Measurements from ENCODE around the gene RNH1.
"Not testable (repeated sequence)": the region's sequence is repeated elsewhere in the genome, so short reads cannot be mapped to it uniquely, and the experiment has no call there.

Gene RNH1

DNA sequence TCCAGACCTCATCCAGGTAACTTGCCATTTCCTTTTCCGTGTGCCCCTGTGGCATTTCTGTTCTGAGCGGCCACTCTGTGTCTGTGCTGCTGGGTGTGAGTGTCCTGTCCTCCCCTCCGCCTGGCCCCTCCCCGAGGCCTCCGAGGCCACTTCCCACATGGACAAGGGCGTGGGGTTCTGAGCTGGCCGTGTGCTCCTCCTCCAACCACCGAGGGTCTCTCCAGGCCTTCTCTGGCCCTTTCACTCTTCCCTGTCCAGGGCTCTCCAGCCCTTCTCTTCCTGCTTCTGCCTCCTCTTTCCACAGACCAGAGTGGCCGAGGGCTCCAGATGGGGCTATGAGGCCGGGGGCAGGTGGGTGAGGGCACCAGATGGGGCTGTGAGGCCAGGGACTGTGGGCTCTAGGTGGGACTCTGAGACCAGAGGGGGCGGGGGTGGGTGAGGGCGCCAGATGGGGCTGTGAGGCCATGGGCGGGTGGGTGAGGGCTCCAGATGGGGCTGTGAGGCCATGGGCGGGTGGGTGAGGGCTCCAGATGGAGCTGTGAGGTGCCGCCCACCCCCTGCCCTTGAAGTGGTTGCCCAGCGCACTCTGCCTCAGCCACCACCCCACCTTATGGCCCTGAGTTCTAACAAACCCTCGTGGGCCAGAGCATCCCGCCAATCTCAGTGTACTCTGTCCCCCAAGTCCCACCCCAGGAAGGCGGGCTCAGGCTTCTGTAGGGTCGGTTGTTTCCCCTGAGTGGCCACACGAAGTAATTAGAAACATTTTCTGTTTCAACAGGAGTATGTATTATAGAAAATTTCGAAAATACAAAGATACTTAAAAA lies 32.9 kb downstream of the RNH1 start:
- no peak for DNase-seq

DNA sequence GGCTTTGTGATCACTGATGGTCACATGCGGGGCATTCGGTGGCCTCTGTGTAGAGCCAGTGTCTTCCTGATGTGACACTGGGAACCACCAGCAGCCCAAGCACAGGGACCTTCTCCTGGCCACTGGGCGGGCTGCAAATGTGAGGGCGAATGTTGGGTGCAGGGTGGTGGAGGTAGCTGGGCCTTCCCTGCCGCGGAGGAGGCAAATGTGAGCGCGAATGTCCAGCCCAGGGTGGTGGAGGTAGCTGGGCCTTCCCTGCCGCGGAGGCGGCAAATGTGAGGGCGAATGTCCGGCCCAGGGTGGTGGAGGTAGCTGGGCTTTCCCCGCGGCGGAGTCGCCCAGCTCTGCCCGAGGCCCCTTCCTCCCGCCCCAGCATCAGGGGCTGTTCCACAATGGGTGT lies 33.6 kb downstream of the RNH1 start:
- DNase-seq: no peak

GRCh38 chr11:472816-473215 lies 34.2 kb downstream of the RNH1 start:
- no peak for DNase-seq

- DNase-seq: no peak
Observed at GRCh38 chr11:472272-472671, 34.8 kb downstream of the RNH1 start.

DNA sequence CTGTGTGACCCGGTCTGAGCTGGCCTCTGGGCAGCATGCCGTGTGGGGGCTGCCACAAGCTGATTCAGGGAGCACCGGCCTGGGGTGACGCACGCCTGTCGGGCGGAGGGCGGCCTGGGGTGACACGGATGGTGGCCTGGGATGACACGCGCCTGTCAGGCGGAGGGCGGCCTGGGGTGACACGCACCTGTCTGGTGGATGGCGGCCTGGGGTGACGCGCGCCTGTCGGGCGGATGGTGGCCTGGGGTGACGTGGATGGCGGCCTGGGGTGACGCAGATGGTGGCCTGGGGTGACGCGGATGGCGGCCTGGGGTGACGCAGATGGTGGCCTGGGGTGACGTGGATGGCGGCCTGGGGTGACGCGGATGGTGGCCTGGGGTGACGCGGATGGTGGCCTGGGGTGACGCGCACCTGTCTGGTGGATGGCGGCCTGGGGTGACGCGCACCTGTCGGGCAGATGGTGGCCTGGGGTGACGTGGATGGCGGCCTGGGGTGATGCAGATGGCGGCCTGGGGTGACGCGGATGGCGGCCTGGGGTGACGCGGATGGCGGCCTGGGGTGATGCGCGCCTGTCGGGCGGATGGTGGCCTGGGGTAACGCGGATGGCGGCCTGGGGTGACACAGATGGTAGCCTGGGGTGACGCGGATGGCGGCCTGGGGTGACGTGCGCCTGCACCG lies 35.4 kb downstream of the RNH1 start:
- no peak for DNase-seq

DNA sequence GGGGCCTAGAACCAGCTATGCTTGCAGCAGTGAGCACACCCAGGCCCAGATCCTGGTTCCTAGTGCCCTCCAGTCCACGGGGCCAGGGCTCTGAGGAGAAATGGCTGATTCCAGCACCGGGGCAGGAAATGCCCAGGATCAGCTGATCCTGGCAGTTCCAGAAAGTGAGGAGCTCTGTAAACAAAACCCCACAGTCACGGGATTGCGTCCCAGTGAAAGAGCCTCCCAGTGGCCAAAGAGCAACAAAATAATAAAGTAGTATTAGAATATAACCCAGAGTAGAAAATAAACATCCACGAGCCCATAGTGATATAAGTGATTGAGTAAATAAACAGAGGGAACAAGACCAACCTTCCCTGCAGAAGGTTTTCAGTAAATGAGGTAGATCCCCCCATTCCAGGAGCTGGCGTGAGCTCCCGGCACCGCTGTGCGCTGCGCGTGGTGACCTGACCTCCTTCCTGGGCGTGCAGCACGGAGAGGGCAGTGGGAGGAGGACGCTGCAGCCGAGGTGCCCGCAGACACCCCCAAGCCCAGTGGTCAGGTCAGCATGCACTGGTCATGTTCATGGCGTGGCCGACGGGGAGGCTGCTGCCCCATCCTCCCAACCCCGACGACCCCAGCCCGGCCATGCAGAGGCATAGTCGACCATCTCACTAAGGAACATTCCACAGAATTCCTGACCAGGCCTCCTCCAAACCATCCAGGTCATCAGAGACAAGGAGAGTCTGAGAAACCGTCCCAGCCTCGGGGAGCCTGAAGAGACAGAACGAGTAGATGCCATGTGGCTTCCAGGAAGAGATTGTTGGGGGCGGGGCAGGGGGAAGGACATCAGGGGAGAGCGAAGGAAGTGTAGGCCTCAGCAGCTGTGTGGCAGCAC lies 37.1 kb downstream of the RNH1 start:
- peak; percentile 11 for DNase-seq

DNA sequence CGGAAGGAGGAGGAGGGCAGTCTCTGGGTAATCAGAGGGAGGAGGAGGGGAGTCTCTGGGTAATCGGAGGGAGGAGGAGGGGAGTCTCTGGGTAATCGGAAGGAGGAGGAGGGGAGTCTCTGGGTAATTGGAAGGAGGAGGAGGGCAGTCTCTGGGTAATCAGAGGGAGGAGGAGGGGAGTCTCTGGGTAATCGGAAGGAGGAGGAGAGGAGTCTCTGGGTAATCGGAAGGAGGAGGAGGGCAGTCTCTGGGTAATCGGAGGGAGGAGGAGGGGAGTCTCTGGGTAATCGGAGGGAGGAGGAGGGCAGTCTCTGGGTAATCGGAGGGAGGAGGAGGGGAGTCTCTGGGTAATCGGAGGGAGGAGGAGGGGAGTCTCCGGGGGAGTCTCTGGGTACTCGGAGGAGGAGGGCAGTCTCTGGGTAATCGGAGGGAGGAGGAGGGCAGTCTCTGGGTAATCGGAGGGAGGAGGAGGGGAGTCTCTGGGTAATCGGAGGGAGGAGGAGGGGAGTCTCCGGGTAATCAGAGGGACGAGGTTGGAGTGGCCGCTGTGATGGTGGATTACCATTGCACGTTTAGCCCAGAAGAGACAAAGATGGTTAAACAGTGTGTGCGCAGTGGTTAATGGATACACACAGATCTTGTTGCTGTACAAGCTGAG lies 37.9 kb downstream of the RNH1 start:
- not testable (repeated sequence) for DNase-seq

DNA sequence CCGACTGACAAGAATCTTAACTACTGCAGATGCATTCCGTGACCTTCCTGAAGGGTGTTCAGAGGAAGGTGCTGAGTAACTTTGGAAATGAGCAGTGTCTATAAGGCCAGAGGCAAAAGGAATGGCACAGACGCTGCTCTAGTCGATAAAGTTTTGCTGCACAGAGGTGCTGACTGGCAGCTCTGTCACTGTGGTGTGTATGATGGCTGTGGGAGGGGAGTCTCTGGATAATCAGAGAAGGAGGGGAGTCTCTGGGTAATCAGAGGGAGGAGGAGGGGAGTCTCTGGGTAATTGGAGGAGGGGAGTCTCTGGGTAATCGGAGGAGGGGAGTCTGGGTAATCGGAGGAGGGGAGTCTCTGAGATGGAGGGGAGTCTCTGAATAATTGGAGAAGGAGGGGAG lies 38.5 kb downstream of the RNH1 start:
- DNase-seq: no peak

- DNase-seq: no peak
Observed at GRCh38 chr11:468036-468435, 39.0 kb downstream of the RNH1 start.

- no peak for DNase-seq
Observed at GRCh38 chr11:465896-466530, 41.0 kb downstream of the RNH1 start.

- DNase-seq: no peak
Observed at GRCh38 chr11:464316-464715, 42.7 kb downstream of the RNH1 start.

DNA sequence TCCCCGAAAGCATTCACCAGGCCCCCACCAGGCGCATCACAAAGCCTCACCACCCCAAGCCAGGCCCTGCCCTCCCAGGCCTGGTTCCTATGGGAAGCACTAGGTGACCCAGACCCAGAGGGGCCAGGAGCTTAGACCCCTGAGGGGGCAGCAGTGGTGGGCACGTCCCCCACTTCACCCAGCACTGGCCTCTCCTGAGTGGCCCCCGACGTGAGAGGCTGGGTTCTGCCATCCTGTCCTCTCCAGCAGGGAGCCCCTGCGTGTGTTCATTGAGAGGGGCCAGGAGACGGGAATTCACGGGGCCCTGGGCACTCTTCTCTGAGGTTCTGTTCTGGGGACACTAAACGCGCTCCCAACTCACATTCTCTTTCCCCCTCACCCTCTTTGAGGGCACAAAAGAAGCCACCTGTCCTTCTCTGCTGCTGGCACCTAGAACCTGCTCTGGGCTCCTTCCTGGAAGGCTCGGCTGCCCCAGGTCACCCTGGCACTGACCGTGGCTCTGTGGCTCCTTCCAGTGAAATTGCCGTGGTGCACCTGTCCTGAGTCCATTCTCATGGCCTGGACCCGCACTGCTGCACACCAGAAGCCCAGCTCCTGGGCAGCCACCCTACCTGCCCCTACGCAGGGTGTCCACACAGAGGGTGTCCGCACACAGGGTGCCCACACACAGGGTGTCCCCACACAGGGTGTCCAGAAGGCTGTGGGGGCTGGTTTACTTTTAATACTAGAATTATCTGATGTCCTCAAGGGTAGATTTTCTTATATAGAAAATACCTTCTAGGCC lies 44.7 kb downstream of the RNH1 start:
- DNase-seq: no peak

- DNase-seq: no peak
Observed at GRCh38 chr11:461626-462025, 45.4 kb downstream of the RNH1 start.

GRCh38 chr11:460331-461199 lies 46.5 kb downstream of the RNH1 start:
- no peak for DNase-seq

GRCh38 chr11:459511-460220 lies 47.4 kb downstream of the RNH1 start:
- DNase-seq: no peak

DNA sequence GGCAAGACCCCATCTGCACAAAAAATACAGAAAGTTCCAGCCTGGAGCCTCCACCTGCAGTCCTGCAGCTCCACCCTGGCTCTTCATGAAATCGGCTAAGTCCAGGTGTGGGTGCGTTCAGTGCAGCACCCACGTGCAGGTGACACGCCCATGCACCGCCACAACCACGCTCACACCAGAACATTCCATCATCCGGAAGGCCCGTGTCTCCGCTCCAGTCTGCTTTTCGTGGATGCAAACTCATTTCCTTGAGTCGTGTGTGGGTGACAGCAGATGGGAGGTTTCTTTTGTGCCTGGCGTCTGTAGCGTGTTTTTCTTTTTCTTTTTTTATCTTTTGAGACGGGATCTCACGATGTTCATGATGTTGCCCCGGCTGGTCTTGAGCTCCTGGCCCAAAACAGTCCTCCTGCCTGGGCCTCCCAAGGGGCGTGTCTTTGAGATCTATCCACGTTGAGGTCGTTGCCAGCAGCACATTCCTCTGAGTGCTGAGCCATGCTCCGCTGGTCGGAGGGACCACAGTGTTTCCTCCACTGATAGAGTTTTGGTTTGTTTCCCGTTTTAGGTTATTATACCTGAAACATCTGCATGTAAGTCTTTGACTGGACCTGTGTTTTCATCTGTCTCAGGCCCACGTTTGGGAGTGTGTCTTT lies 49.8 kb downstream of the RNH1 start:
- no peak for DNase-seq

DNA sequence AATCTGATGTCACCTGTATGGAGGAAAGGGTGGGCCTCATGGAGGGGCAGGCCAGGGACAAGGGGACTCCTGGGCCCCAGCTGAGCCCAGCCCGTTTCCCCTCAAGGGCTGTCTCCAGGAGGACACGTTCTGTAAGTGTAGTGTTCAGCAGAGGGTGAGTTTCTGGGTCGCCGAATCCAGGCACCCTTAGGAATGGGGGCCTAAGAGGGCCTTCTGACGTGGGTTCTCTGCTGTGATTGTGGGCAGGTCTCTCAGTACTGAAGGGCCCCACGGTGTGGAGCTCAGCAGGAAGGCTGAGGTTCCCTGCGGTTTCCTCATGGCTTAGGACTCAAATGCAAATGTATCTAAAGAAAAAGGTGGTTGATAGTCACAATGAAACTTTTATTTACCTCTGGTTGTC lies 50.5 kb downstream of the RNH1 start:
- DNase-seq: no peak

DNA sequence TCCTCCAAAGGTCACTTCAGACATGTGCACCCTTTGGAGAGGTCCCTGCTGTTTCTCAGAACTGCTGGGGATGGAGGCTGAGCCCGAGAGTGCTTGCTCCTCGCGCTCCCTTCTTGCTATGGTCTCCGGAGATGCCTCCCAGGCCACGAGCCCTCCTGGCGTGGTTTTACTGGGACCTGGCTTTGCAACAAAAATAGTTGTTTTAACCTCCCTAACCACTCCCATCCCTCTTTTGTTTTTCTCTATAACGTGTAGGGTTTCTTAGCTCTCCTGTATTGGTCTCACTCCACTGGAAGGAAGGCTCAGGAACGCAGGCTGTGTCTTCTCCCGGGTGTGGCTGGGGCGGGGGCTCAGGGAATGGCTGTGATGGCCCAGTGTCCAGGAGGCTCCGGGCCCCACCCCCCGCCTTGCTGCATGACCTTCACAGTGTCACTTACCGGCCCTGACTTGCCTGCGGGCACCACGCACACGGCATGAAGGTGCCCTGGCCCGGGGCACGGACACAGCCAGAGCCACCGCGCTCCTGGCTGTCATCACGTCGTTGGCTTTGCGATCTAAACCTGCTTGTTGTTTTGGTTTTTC lies 51.4 kb downstream of the RNH1 start:
- DNase-seq: no peak

Measured in DMS153 (cell line).